ENCODE results near the gene LRRC56.
A peak's percentile ranks its signal among the peaks of the same experiment; 100 is the strongest.
"Not testable (repeated sequence)": the region's sequence is repeated elsewhere in the genome, so short reads cannot be mapped to it uniquely, and the experiment has no call there.

LRRC56 gene

DNA sequence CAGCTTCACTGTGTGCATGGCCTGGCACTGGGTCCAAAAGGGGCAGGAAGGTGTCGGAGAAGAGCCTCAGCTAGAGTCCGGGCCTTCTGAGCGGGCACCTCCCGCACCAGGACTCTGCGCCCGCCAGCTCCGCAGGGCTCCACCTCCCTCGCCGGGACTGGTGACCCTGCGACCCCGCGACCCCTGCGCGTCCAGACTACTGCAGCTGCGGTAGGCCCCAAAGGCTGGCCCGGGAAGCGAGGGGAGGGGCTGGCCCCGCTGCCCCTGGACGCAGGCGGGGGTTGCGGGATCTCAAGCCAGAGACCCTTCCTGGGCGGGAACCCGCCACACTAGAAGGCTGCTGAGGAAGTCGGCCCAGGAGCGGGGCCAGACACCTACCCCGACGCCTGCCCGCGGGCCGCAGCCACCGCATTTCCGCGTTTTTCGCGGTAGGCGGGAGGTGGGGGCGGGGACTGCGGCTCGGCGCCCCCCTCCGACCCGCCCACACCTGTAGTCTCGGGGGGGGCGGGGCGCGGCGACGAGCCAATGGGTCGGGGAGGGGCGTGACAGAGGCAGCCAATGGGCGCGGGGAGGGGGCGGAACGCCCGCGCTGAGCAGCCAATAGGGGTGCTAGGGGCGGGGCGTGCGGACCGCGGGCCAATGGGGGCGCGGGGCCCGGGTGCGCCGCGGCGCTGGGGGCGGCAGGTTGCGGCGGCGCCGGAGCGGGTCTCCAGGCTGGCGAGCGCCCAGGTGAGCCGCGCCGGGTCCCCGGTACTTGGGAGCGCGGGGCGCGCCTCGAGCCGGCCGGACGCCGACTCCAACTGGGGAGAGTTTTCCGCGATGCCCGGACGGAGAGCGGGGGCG is 23.2 kb downstream of the LRRC56 start, which contains the start of the genes LMNTD2 and RASSF7:
Gene LMNTD2 (minus strand): TSS at position 434 of the 843 bp plus-strand sequence. CDS start 22 bp downstream, at position 412.
Gene RASSF7 (plus strand): TSS at position 666 of the 843 bp plus-strand sequence. CDS start 799 bp downstream, outside the sequence.
- DNase-seq, result peak; percentile 89

DNA sequence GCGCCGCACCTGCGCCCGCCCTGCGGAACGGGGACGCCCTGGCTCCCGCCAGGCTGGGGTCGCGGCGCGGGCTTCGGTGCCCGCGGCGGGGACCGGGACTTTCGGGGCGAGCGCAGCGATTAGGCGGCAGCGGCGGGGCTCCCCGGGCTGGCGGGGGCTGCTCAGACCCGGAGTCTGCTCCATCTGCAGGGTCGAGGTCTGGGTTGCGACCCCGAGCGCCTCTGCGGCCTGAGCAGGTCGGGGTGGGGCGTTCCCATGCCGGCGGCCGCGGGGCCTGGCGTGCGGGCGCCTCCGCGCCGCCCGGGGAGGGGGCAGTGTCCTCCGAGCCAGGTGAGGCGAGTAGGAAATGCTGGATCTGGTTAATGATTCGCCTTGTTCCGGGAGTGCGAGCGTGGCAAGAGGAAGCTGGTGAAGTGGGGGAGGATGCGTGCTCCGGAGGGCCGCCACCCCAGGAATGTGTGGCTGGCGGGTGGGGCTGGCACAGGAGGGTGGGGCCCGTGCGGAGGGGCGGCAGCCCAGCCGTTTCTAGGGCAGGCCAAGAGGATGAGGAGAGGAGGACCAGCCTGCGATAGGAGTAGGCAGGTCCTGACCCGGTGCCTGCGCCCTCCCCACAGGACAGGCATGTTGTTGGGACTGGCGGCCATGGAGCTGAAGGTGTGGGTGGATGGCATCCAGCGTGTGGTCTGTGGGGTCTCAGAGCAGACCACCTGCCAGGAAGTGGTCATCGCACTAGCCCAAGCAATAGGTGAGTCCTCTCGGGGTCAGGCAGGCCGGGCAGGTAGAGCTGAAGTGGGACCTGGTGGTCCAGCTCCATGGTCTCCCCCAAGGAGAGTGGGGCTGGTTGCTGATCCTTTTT is 24.0 kb downstream of the LRRC56 start:
- DNase-seq, result no peak

DNA sequence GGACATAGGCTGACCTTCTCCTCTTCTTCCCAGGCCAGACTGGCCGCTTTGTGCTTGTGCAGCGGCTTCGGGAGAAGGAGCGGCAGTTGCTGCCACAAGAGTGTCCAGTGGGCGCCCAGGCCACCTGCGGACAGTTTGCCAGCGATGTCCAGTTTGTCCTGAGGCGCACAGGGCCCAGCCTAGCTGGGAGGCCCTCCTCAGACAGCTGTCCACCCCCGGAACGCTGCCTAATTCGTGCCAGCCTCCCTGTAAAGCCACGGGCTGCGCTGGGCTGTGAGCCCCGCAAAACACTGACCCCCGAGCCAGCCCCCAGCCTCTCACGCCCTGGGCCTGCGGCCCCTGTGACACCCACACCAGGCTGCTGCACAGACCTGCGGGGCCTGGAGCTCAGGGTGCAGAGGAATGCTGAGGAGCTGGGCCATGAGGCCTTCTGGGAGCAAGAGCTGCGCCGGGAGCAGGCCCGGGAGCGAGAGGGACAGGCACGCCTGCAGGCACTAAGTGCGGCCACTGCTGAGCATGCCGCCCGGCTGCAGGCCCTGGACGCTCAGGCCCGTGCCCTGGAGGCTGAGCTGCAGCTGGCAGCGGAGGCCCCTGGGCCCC is 24.8 kb downstream of the LRRC56 start:
- no peak for DNase-seq

DNA sequence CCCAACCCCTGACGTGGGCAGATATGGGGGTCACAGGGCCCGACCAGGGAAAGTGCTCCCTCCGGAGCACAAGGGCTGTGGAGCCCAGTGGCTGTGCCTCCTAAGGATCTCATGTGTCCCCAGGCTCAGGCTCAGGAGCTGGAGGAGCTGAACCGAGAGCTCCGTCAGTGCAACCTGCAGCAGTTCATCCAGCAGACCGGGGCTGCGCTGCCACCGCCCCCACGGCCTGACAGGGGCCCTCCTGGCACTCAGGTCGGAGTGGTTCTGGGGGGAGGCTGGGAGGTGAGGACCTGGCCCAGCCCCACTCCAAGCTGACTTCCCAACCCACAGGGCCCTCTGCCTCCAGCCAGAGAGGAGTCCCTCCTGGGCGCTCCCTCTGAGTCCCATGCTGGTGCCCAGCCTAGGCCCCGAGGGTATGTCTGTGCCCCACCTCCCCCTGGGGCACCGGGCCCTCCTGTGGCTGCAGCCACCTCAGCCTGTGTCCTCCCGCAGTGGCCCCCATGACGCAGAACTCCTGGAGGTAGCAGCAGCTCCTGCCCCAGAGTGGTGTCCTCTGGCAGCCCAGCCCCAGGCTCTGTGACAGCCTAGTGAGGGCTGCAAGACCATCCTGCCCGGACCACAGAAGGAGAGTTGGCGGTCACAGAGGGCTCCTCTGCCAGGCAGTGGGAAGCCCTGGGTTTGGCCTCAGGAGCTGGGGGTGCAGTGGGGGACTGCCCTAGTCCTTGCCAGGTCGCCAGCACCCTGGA is 25.9 kb downstream of the LRRC56 start:
- no peak for DNase-seq

DNA sequence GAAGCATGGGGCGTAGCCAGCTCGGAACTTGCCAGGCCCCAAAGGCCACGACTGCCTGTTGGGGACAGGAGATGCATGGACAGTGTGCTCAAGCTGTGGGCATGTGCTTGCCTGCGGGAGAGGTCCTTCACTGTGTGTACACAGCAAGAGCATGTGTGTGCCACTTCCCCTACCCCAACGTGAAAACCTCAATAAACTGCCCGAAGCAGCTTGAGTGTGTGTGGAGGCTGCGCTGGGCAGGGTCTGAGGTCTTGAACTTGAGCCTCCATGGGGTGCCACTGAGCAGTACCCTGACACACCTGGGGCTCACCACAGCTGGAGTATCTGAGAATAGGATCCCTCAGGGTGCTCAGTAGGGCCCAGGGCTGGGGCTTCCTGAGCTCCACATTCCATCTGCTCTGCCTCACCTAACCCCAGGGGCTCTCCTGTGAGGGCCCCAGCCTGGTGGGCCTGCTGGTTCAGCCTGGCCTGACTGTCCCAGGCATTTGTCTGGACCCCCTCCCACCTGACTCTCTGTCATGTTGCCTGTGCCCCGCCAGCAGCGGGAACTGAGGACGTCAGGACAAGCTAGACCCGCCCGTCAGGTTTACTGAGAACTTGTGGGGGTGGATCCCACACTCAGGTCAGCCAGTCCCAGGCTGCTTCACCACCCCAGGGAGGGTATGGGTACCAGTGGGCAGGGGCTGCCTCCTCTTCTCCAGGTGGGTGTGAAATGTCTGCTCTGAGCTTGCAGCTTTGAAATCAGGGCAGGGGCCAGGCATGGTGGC is 26.7 kb downstream of the LRRC56 start:
- DNase-seq, result no peak

DNA sequence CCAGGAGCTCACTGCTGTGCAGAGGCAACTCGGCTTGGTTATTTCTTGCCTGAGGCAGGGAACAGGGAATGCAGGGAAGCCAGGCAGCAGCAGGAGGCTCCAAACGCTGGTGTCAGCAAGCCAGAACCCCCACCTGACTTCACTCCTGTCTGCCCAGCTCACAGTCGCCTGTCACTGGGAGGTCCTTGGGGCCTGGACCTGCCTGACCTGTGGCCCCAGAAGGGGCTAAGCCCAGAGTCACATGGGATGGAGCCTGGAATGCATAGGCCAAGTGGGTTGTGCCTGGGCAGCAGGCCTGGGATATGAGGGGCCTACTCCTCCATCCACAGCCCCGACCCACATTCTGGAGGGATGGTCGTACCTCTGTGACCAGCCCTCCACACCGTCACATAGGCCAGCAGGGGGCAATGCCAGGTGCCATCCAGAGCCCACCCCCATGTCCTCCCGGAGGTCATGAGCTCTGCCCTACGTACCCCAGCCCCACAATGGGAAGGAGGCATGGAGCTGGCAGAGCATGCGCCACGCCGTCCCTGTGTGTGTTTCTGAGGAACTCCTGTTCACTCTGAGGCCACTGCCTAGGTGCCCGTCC is 28.7 kb downstream of the LRRC56 start:
- DNase-seq, result no peak

DNA sequence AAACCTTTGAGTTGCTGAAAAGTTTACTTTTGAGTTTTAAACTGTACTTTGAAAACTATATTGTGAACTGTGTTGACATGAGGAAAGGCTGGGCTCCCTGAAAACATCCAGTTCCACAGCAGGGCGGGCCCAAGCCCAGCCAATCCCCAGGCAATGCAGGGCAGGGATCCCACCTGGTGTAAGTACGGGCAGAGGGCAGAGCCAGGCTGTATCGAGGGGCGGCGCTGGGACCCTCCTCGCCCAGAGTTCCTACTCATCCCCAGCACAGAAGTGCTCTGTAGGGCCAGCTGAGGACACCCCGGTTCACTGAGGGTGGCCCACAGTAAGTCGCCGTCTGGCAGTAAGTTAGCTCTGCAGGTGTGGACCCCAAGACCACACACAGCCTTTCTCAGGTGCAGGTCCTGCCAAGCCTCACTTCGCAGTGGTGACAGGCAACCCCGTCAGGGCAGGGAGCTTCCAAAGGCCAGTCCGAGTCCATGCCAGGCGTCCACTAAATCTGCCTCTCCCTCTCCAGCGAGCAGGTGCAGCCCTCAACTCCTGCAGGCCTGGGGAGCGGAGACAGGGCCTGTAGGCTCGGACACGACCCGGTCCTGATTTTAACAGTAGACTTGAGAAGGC is 29.8 kb downstream of the LRRC56 start:
- no peak for DNase-seq

DNA sequence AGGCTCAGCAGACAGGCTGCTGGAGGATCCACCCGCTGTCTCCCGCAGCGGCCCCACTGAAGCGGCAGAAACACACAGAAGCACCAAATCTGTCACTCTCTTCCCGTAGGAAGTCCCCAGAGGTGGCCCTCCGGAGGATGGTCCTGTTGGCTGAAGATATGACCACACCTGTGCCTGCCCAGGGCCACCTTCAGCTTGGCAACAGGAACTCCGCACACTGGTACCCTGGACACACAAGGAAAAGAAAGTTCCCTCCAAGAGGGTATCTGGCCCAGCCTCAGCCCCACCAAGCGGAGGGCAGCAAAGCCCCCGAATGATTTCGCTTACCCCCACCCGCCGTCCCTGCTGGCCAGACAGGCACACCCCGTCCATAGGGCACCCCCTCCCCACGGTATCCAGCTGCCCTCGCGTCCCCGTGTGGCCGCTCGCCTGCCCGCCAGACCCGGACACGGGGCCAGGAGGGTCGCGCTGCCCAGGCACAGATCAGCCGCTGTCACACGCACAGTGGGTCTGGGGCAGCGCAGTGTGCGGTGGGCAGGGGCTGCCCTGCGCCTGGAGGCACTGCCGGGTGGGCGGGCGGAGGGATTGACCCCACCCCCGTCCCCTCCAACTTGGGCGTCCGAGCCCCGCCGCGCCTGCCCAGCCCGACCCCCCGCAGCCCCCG is 30.4 kb downstream of the LRRC56 start:
- no peak for DNase-seq

DNA sequence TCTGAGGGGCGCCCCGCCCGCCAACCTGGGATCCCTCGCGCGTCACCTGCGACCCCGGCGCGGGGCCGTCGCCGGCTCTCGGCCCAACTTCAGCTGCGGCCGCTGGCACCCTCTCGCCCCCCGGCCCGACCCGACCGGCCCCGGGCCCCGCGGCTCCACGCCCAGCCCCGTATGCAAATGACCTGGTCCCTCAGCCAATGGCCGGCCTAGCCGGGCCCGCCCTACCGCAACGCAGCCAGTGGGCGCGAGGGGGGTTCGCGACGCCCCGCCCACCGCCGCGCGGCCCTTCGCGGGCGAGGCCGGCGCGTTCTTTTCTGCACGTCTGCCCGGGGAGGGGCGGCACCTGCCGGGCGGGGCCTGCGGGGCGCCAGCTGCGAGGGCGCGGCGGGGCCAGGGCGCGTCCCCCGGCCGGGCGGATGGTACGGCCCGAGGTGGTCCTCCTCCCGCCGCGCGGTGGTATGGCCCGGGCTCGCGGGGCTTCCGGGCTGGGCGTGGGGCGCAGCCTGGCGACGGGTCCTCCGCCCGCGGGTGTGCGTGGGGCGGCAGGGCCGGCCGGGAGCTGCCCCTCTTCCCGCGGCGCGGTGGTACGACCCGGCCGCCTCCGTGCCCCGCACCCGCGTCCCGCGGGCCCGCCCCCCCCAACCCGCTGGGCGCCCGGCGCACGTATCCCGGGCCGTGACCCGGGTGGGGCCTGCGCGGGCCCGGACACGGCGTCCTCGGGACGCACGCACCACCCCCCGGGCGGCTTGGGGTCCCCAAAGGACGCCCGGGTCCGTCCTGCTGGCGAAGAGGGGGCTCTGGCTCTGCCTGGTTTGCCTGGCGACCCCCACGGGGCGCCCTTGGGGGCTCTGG is 31.2 kb downstream of the LRRC56 start:
- peak; percentile 82 for DNase-seq

DNA sequence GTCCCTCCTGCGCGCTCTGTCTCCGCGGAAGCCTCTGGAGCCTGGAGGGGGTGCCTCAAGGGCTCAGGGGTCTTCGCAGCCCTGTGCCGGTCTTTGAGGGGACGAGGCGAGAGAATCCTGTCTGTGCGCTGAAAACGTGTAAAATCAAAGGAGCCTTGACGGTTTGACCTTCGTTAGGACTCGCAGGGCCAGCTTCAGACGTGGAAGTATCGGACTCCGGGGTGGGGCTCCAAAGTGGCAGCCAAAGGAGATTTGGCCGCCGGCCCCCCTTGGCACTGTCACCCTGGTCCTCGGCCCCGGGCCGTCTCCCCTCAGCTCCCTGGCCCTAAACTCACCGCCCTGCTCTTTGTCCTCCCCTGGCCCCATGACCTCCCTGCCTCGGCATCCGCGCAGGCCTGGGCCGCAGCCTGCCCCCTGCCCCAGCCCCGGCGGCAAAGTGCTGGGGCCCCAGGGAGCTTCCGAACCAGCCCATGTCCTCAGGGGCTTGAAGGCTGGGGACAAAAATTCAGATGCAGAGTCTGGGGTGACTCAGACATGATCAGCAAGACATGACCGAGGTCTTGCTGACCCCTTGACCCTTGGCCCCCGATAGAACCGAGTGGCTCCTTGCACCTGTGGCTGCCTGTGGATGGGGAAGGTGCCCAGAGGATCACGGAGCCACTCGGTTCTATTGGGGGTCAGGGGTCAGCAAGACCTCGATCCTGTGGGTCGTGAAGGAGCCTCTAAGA is 32.0 kb downstream of the LRRC56 start:
- no peak for DNase-seq

DNA sequence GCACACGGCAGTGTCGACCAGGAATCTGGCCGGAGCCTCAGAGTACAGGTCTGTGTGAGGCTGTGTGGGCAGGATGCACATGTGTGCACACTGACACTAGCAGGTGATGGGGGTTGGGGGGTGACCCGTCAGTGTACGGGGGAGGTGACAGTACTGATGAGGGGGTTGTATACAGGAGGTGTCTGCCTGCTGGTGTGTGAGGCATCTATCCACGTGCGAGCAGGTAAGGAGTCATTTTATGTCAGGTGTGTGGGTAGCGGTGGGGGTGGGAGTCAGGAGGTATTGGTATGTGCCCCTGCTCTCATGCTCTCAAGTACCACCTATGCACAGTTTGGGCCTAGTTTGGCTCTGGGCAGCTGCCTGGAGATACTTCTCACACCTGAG is 34.5 kb downstream of the LRRC56 start:
- no peak for DNase-seq

DNA sequence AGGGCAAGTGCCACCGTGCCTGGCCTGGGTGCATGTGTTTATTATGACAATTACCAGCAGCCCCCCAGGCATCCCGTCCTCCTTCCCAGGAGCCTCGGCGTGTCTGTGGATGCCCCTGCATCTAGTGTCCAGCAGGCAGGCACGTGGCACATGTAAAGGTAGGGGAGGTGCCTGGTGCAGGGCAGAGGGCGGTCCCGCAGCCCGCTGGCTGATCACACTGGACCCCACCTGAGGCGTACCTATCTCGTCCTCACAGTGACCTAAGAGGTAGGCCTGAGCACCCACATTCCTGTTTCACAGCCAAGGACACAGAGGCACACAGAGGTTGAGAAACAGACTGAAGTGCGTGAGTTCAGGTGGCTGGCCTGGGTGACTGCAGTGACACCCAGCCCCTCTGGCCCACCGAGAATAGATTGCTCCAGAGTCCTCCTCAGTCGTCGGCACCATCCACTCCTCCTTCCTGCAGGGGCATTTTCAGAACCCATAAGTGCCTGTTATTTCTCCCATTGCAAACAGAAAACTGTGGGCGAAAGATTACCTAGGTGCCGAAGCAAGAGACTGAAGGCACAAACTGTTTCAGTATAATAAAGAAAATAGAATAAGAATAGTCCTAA is 35.9 kb downstream of the LRRC56 start:
- DNase-seq, result no peak

DNA sequence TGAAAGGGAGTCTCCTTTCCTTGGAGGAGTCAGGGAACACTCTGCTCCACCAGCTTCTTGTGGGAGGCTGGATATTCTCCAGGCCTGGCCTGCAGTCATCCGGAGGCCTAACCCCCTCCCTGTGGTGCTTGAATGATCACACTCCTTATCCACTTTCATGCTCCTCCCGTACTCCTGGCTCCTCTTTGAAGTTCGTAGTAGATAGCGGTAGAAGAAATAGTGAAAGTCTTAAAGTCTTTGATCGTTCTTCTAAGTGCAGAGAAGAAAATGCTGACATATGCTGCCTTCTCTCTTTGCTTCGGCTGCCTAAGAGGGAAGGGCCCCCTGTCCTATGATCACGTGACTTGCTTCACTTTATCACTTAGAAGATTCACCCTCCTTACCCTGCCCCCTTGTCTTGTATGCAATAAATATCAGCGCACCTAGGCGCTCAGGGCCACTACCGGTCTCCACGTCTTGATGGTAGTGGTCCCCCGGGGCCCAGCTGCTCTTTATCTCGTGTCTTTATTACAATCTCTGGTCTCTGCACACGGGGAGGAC is 36.8 kb downstream of the LRRC56 start:
- not testable (repeated sequence) for DNase-seq

DNA sequence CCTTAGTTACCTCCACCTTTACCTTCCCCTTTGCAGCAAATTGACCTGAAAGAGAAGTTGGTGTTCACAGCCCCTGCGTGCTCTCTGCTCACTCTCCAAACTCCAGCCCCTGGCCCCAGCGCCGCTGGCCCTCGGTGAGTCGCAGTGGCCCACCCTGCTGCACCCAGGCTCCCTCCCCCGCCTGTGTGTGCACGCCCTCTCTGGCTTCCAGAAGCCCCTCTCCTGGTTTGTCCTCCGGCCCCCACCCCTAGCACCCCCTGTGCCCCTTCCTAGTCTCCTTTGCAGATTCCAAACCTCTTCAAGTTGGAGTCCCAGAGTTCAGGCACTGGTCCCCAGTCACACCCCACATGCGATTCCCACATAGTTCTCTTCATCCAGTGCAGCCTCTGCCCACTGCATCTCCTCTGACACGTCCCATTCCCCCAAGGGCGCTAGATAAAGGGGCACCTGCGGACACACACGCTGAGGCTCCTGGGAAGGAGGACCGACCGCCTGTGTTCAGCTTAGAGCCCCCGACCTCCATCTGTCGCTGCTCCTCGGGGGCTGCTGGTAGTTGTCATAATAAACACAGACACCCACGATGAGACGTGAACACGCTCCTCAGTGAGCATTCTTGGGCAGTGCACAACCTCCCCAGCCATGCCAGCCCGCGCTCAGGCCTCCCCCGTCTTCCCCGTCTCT is 37.4 kb downstream of the LRRC56 start:
- DNase-seq, result no peak

DNA sequence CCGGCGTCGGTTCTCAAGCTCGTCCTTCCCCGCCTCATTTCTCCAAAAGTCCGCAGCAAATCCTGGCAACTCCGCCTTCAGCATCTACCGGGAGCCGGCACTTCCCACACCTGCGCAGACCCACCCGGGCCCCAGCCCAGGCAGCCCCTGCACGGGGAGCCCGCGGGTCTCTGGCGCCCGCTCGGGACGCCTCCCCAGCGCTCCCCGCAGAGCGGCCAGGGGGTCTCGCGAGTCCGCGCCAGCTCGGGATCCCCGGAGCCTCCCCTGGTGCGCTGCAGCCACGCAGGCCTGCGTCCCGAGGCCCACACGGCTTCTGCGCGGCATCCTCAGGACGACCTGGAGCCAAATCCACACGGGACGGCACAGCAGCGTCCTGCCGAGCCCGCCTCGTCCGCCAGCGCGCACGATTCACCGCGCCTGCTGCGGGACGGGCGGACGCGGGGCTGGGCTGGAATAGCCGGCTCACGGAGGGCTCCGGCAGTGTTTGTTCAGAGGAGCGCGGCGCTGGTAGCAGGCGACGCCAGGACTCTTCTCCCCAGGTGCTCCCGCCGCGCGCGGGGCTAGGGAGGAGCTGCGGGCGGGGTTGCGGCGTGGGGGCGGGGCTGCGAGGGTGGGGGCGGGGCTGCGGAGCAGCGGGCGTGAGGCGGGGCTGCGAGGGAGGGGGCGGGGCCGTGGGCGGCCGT is 38.1 kb downstream of the LRRC56 start:
- no peak for DNase-seq

DNA sequence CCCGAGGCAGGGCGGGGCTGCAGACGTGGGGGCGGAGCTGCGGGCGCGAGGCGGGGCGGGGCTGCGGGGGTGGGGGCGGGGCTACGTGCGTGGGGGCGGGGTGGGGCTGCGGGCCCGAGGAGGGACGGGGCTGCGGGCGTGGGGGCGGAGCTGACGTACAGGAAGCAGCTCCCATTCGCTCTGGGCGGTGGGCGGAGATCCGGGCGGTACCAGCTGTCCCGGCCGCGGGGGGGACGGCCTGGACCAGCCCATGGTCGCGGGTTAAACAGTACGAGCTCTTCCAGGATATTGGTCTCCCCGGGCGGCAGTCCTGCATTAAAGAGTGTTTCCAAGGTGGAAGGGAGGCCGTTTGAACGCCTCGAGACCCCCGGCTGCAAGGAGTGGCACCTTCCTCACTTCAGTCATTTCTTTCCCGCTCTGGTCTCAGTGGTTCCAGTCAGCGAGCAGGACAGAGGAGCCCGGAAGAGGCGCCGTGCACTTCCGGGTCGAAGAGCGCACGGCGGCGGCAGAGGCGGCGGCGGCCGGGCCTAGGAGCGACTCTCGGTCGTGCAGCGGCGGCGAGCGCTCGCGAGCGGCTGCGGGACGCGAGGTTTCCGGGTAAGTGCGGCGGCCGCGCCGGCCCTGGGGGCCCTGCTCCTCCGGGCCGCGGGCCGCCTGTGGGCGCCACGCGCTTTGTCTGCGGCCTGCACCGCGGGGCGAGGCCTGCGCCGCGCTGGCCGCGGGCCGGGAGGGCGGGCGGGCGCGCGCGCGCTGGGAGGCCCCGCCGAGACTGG is 38.9 kb downstream of the LRRC56 start, which contains the start of gene PHRF1:
Gene PHRF1 (plus strand): TSS at position 475 of the 773 bp plus-strand sequence. CDS start 5,043 bp downstream, outside the sequence.
- peak; percentile 98 for DNase-seq

Measured in midbrain (tissue), 1 donor.